SH-SY5Y (cell line): ENCODE measurements around the gene NUDT21.

Experiments
- GATA2 ChIP-seq: IDR thresholded peaks from 2 replicates; pipeline ENCODE4 v1.6.1; 2011; ENCODE audit warnings: mild to moderate bottlenecking, low read depth, low read length
- GATA3 ChIP-seq: IDR thresholded peaks from 2 replicates; pipeline ENCODE4 v1.6.1; 2011; ENCODE audit warnings: low read depth, mild to moderate bottlenecking, low read length, moderate library complexity

DNA sequence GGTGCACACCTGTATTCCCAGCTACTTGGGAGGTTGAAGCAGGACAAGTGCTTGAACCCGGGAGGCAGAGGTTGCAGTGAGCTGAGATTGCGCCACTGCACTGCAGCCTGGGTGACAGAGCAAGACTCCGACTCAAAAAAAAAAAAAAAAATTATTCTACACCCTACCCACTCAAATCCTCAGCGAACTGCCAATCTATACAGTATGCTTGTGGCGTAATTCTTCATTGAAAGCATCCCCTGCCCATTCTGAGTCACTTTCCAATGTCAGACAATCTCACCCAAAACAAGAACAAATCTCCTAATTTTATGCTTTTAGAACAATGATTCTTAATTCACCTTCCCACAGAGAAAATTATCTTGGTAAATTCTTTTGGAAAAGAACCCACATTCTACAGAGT lies 37.8 kb downstream of the NUDT21 start:
- TF ChIP-seq GATA2 (no peak), GATA3 (no peak)
